GM12878 (cell line): Measurements from ENCODE around the gene DRD3. TPM values are rescaled to one million over a fixed set of nuclear protein-coding genes. Genes with fewer than 3 reads are reported as not detected.

Experiments used
- ATAC-seq: fragments of 200-7000 bp; cut with Tn5 transposase; 3 replicates; pipeline ENCODE4 v1.9.1; 2020; ENCODE audit warnings: mild to moderate bottlenecking, moderate library complexity
- BruUV-seq: library from RNA; stranded (reverse); fragments of 400-500 nt; replicated peaks from 2 replicates; lab custom pipeline; 2021; lab: Mats Ljungman, UMichigan
- CTCF ChIA-PET: fragments of 300-600 bp; sonication (Branson Sonifier 250); formaldehyde crosslinking; extraction: SDS; loops from one replicate; lab custom pipeline; 2021; ENCODE audit warnings: inconsistent platforms; lab: Yijun Ruan, JAX
- POLR2A ChIA-PET: fragments of 350-600 bp; formaldehyde crosslinking; extraction: SDS; loops from one replicate; lab custom pipeline; 2021; ENCODE audit warnings: inconsistent platforms; lab: Charles Lee
- RAD21 ChIA-PET: fragments of 300-600 bp; sonication (Branson Sonifier 250); formaldehyde crosslinking; loops from one replicate; lab custom pipeline; 2023; ENCODE audit warnings: antibody characterized with exemption; ENCODE audit not compliant: unreplicated experiment; lab: Charles Lee
- SMC1A ChIA-PET: fragments of 300-600 bp; sonication (Branson Sonifier 250); formaldehyde crosslinking; loops from one replicate; lab custom pipeline; 2023; ENCODE audit not compliant: unreplicated experiment, uncharacterized antibody; lab: Charles Lee
- DNase-seq: peaks from one replicate; pipeline ENCODE4 v3.0.0-alpha.2; 2011; ENCODE audit warnings: low read depth, low spot score
- FAIRE-seq: peaks from 3 replicates; lab custom pipeline; 2011; peaks lifted over from hg19 to GRCh38; lab: Jason Lieb, UNC
- H2AFZ ChIP-seq: 2 replicates; pipeline ENCODE4 v1.6.0; 2011; ENCODE audit warnings: low read depth, low read length, control low read depth; ENCODE audit not compliant: control insufficient read depth
- H3K27ac ChIP-seq: 2 replicates; pipeline ENCODE4 v1.5.1; 2011; ENCODE audit warnings: control low read depth; ENCODE audit not compliant: control insufficient read depth, insufficient read depth
- H3K27me3 ChIP-seq, 2 experiments: replicated peaks in 1 of 2; 2 replicates each; pipeline versions ENCODE4 v1.6.0 to v1.6.1; 2011; ENCODE audit warnings: low read length in 1 of 2; ENCODE audit not compliant: control insufficient read depth in 2 of 2, insufficient read depth in 2 of 2
- H3K36me3 ChIP-seq, 2 experiments: 2 replicates each; pipeline ENCODE4 v1.5.1; 2011; ENCODE audit warnings: low read length in 1 of 2; ENCODE audit not compliant: control insufficient read depth in 2 of 2, insufficient read depth in 2 of 2
- H3K4me1 ChIP-seq: 2 replicates; pipeline ENCODE4 v1.6.1; 2011; ENCODE audit warnings: mild to moderate bottlenecking, low read length, moderate library complexity, mixed read lengths; ENCODE audit not compliant: control insufficient read depth, insufficient read depth
- H3K4me2 ChIP-seq: 2 replicates; pipeline ENCODE4 v1.6.0; 2011; ENCODE audit warnings: control low read depth; ENCODE audit not compliant: control insufficient read depth, insufficient read depth
- H3K4me3 ChIP-seq: fragments of 200-600 bp; sonication (generic); 2 replicates; pipeline ENCODE4 v1.5.1; 2016
- H3K79me2 ChIP-seq: 2 replicates; pipeline ENCODE4 v1.6.0; 2011; ENCODE audit warnings: low read length; ENCODE audit not compliant: control insufficient read depth, insufficient read depth
- H3K9ac ChIP-seq: 2 replicates; pipeline ENCODE4 v1.8.0; 2011; ENCODE audit warnings: low read length, control low read depth, mixed read lengths; ENCODE audit not compliant: control insufficient read depth, insufficient read depth
- H3K9me3 ChIP-seq: replicated peaks from 3 replicates; pipeline ENCODE4 v1.5.1; 2011; ENCODE audit warnings: mild to moderate bottlenecking, low read length; ENCODE audit not compliant: control insufficient read depth, insufficient read depth
- H4K20me1 ChIP-seq: 2 replicates; pipeline ENCODE4 v1.6.0; 2011; ENCODE audit not compliant: control insufficient read depth, insufficient read depth
- ATF7 ChIP-seq: fragments of 450-650 bp; IDR thresholded peaks from 2 replicates; pipeline ENCODE4 v1.6.1; 2016; ENCODE audit warnings: low read depth, mild to moderate bottlenecking
- BCLAF1 ChIP-seq: fragments of 450-650 bp; IDR thresholded peaks from 2 replicates; pipeline ENCODE4 v1.6.1; 2017; ENCODE audit warnings: antibody characterized with exemption, mild to moderate bottlenecking, moderate library complexity
- BHLHE40 ChIP-seq, 2 experiments: fragments of 450-650 bp in 1 of 2; IDR thresholded peaks; 2 replicates each; pipeline ENCODE4 v1.6.1; 2011 to 2017; ENCODE audit warnings: low read depth in 2 of 2, borderline replicate concordance in 1 of 2, improper control_type of control experiment in 1 of 2, low read length in 1 of 2, mild to moderate bottlenecking in 1 of 2
- ETV6 ChIP-seq, 2 experiments: fragments of 450-650 bp in 1 of 2; IDR thresholded peaks in 1 of 2; conservative IDR thresholded peaks in 1 of 2; 2 replicates each; pipeline ENCODE4 v1.6.1; 2014; ENCODE audit warnings: antibody characterized with exemption in 1 of 2, borderline replicate concordance in 1 of 2, low read depth in 1 of 2, mild to moderate bottlenecking in 1 of 2, moderate library complexity in 1 of 2
- FOXK2 ChIP-seq: fragments of 450-650 bp; IDR thresholded peaks from 2 replicates; pipeline ENCODE4 v1.6.1; 2017; ENCODE audit warnings: mild to moderate bottlenecking, moderate library complexity
- HDAC6 ChIP-seq: fragments of 200-600 bp; sonication (generic); IDR thresholded peaks from one replicate; pipeline ENCODE4 v1.8.0; 2017; ENCODE audit warnings: antibody characterized with exemption; ENCODE audit not compliant: unreplicated experiment
- HSF1 ChIP-seq: fragments of 150-350 bp; IDR thresholded peaks from 2 replicates; pipeline ENCODE4 v1.6.1; 2014; ENCODE audit warnings: mild to moderate bottlenecking, low read depth, low read length
- JUNB ChIP-seq: IDR thresholded peaks from 2 replicates; pipeline ENCODE4 v1.6.1; 2016; ENCODE audit warnings: antibody characterized with exemption, mild to moderate bottlenecking
- MYB ChIP-seq: fragments of 150-350 bp; IDR thresholded peaks from 2 replicates; pipeline ENCODE4 v1.6.1; 2014; ENCODE audit warnings: mild to moderate bottlenecking, low read depth, low read length, borderline replicate concordance
- PAX8 ChIP-seq: fragments of 450-650 bp; IDR thresholded peaks from 2 replicates; pipeline ENCODE4 v1.6.1; 2017; ENCODE audit warnings: mild to moderate bottlenecking, moderate library complexity
- SIX5 ChIP-seq: IDR thresholded peaks from 2 replicates; pipeline ENCODE4 v1.6.1; 2011; ENCODE audit warnings: mild to moderate bottlenecking, low read depth, low read length, moderate library complexity; ENCODE audit not compliant: severe bottlenecking
- ZNF24 ChIP-seq: fragments of 450-650 bp; IDR thresholded peaks from 2 replicates; pipeline ENCODE4 v1.6.1; 2017; ENCODE audit warnings: antibody characterized with exemption, mild to moderate bottlenecking
- ZNF592 ChIP-seq: fragments of 450-650 bp; IDR thresholded peaks from 2 replicates; pipeline ENCODE4 v1.6.1; 2017; ENCODE audit warnings: mild to moderate bottlenecking, moderate library complexity
- WGBS: methylation state at CpG from one replicate; pipeline ENCODE4 v1.1.6; 2016; ENCODE audit warnings: low lambda C conversion rate; ENCODE audit not compliant: insufficient replicate concordance, insufficient coverage; ENCODE audit errors: missing lambda C conversion rate; 5-methylcytosine and 5-hydroxymethylcytosine counted together
- in situ Hi-C: fragments of 300-500 bp; cut with MboI; formaldehyde crosslinking; loops from 9 replicates; pipeline ENCODE4 v1.14.3; 2018; ENCODE audit warnings: mixed read lengths
- intact Hi-C: fragments of 100-400 bp; cut with micrococcal nuclease; formaldehyde crosslinking; loops from one replicate; pipeline ENCODE4 v1.14.2; 2022; ENCODE audit not compliant: unreplicated experiment
- polyA plus RNA-seq, 11 experiments: library from polyadenylated mRNA; depleted of rRNA in 4 of 11; unstranded in 6 of 11; stranded (reverse) in 5 of 11; fragments of >200 nt; fragmentation: Nextera tagmentation in 4 of 11; fragmentation: Illumina TruSeq in 1 of 11; extraction: Ambion mirVana in 4 of 11; extraction: Trizol in 1 of 11; gene quantifications; 1 replicate in 1 of 11; 2 replicates in 10 of 11; pipeline versions ENCODE4 v1.2.1 to v1.2.3, GENCODE V29; 2011 to 2016; ENCODE audit warnings: inconsistent platforms in 2 of 11, missing spikeins in 2 of 11, low read depth in 1 of 11
- total RNA-seq, 4 experiments: library from RNA; depleted of rRNA in 3 of 4; stranded (reverse); fragments of >200 nt in 3 of 4; fragmentation: Illumina TruSeq in 1 of 4; extraction: Trizol in 1 of 4; gene quantifications; 2 replicates each; pipeline versions ENCODE4 v1.2.1 to v1.2.3, GENCODE V29; 2013 to 2021

The DRD3 gene
- total and polyA plus RNA-seq, 10 of the 15 experiments (the other 5 are each of a cell fraction or from before 2014, with no cell fraction given) = not detected

- Histone ChIP-seq H3K27ac (no peak overlapping the region), H3K4me2 (no peak overlapping the region), H3K9me3 (no peaks in the 10 kb centered on the region; the same call in 2 of the 3 replicates), H4K20me1 (no peaks in the 10 kb centered on the region), H3K27me3 (no peaks in the 10 kb centered on the region; a peak in 2 of 4 replicates), H3K9ac (no peak overlapping the region), H2AFZ (no peak overlapping the region), H3K79me2 (no peaks in the 10 kb centered on the region), H3K4me1 (no peaks in the 10 kb centered on the region), H3K4me3 (no peak overlapping the region), H3K36me3 (no peaks in the 10 kb centered on the region)
- ATAC-seq = no peak
- intact Hi-C loops (no loop called here), in situ Hi-C loops (no loop called here)
- ChIA-PET SMC1A (no interaction called here), CTCF (no interaction called here), RAD21 (no interaction called here), POLR2A (no interaction called here)
- TF ChIP-seq HSF1 (no peak), BCLAF1 (no peak), ETV6 (conservative IDR thresholded peaks at IDR 0.05 in 1 of 2, IDR thresholded peaks at IDR 0.05 in 1 of 2; ENCODE audit: borderline replicate concordance in 1 of 2, low read depth in 1 of 2) (no peak), PAX8 (no peak), HDAC6 (no peak), JUNB (no peak), BHLHE40 (IDR thresholded peaks at IDR 0.05; ENCODE audit: borderline replicate concordance in 1 of 2, low read depth in 2 of 2, low read length in 1 of 2) (no peak), MYB (no peak), ZNF592 (no peak), ZNF24 (no peak), SIX5 (no peak), ATF7 (no peak), FOXK2 (no peak)
- no peak for DNase-seq
- no peak for FAIRE-seq
- BruUV-seq = no TSS peak
- WGBS = 74% methylated on average over 7 of the region's 7 CpGs
Observed at GRCh38 chr3:114115143-114115542, 63.7 kb downstream of the DRD3 start.
